Renal pelvis (tissue), 4 donors: Measurements from ENCODE around the gene GRM5. TPM values are rescaled to one million over a fixed set of nuclear protein-coding genes. Genes with fewer than 3 reads are reported as not detected.
"Not testable (repeated sequence)": the region's sequence is repeated elsewhere in the genome, so short reads cannot be mapped to it uniquely, and the experiment has no call there.

Experiments
- DNase-seq: peaks from one replicate; pipeline ENCODE4 v3.0.0-alpha.2; 2013
- polyA plus RNA-seq, 3 donors: library from polyadenylated mRNA; unstranded; fragments of 120-200 nt; gene quantifications; one replicate each; pipeline ENCODE4 v1.2.1, GENCODE V29; 2013; ENCODE audit not compliant: insufficient read length in 3 of 3

Gene GRM5
- polyA plus RNA-seq, 3 donors, result 0.21 to 0.47 (median 0.23) TPM

GRCh38 chr11:88975441-88975840 lies 90.3 kb downstream of the GRM5 start:
- DNase-seq, result not testable (repeated sequence)

DNA sequence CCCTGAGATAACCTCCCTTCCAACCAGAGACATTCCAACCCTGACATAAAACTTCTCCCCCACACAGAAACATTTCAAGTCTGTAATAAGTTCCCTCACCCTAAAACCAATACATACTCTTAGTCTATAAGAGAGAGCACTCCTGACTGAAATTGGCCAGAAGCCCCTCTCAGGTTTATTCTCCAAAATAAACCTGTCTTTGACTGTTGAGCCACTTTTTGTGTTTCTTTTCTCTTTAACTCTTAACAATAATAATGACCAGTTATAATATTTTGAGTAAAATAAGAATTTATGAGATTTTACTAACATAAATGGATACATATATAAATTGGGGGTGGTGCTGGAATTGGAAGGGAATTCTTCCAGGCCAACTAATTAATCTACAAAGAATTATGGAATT lies 93.6 kb downstream of the GRM5 start:
- no peak for DNase-seq

DNA sequence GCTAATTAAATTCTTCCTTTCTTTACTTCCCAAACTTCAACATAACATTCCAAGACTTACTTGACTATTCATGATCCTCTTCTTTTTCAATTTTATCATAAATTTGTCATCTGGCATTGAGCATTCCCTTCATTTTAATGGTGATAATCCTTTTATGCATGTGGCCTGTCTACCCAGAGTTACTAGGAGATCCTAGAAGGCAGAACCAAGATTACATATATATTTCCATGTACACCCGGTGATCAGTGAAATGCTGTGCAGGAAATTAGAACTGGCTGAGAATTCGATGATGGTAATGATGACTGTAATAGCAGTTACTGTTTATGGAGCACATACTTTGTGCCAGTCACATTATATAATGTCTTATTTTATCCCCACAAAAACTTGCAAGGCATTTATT lies 104.2 kb downstream of the GRM5 start:
- not testable (repeated sequence) for DNase-seq

DNA sequence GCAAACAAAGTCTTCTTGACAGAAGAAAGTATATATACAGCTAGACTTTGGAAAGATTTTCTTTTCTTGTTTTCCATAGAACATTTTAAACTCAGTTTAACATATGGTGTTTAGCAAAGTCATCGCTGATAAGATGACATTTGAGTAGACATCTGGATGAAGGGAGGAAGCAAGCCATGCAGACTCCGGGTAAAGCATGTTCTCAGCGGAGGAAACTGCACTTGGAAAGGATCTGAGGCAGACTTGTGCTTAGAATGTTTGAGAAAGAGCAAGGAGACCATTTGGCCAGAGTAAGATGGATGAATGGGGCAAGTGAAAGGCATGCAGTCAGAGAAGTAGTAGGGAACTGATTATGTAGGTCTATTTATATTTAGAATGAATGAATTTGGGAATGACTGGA lies 105.9 kb downstream of the GRM5 start:
- DNase-seq, result not testable (repeated sequence)

DNA sequence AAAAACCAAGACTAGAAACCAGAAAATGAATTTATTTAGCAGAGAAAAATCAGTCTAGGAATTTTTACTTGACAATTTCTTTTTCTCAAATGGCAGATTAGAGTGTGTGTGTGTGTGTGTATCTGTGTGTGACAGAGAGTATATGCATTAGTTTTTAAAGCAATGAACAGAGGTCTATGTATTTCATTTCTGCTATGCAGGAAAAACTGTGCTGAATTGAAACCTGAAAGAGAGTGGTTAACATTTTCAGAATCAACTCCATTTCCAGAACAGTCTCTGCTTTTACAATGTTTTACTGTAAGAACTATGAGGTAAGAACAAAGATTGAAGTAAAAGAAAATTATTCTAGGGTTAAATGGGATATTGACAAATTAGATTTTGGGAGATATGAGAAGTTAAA lies 114.8 kb downstream of the GRM5 start:
- no peak for DNase-seq

DNA sequence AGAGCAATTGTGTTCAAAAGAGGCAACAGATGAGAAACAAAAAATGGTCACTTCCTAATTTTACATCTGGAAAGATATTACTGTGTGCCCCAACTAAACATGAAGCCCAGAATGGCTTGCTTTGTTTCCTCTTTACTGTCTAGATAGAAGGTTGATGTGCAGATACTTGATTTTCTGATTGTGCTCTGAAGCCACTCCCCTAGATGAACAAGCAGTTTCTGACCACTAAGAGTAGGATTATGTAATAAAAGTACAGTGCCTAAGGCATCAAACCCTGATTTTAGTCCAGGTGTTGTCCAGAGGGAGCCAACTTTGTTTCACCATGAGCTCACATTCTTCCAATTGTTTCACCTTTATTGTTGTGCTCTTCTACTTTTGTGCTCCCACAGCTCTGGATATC lies 116.9 kb downstream of the GRM5 start:
- not testable (repeated sequence) for DNase-seq

DNA sequence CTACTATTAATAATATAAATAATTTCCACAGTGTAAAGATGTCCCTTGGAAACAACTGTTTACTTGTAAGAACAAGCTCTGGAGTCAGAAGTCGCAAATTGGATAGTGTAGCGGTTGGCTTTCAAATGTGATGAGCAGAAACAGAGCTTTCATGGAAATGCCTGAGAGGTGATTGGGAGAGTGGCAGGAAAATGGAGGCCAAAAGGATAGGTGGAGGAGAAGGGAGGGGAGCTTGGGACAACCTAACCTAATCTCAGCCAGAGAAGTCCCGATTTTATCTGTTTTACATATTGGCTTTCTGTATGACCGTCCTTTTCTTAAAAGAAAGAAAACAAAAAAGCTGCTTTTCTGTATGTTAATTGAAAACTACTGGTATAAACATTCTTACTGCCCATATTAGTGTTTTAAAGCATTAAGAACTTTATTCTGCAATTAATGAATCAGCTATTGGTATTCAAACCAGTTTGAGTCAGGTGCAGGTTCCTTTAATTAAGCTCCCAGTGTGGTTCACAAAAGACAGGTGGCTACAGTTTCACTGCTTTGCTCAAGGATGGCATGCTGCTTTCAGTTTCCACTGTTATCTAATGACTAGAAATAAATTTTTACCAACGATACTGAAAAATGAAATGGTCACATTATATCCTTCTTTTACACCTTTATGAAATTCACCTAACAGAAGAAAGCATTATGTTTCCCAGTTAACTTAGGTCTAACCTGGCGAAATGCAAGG lies 117.8 kb downstream of the GRM5 start:
- not testable (repeated sequence) for DNase-seq

- DNase-seq, result not testable (repeated sequence)
Observed at GRCh38 chr11:88929665-88930064, 136.1 kb downstream of the GRM5 start.

GRCh38 chr11:88917065-88917464 lies 148.7 kb downstream of the GRM5 start:
- not testable (repeated sequence) for DNase-seq

GRCh38 chr11:88909500-88909899 lies 156.3 kb downstream of the GRM5 start:
- no peak for DNase-seq

DNA sequence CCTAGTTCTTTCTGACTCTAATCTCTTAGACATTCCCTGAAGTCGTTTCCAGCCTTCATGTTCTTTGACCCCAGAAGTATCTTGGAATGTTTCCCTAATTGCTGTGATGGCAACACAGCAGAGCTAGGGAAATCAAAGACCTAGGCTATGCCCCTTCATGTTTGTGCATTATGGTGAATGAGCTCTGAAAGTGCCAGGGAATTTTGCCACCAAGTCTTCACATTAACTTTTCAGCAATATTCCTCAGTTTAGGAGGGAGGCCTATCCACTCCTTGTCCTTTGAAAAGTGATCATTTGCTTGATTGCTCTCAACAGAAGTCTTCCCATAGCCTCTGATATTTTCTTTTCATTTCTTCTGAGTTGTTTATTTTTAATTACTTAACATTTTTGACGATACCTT lies 164.3 kb downstream of the GRM5 start:
- DNase-seq, result not testable (repeated sequence)

- not testable (repeated sequence) for DNase-seq
Observed at GRCh38 chr11:88888855-88889254, 176.9 kb downstream of the GRM5 start.

DNA sequence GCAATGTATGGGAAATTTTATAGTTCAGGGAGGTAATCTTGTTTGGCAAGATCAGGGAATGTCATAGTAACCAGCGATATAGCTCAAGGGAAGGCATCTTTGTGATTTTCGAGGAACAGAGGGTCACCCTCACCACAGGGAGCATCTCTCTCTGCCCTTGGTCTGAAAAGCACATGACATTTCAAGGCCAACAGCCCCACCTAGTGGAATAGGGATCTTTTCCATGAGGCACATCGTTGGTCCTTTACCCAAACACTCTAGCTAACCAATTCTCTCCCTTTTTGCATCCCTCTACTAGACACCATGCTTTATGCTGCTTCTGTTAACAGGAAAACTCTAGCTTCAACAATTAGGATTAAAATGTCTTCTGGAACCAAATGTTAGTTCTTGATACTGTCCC lies 179.0 kb downstream of the GRM5 start:
- no peak for DNase-seq

DNA sequence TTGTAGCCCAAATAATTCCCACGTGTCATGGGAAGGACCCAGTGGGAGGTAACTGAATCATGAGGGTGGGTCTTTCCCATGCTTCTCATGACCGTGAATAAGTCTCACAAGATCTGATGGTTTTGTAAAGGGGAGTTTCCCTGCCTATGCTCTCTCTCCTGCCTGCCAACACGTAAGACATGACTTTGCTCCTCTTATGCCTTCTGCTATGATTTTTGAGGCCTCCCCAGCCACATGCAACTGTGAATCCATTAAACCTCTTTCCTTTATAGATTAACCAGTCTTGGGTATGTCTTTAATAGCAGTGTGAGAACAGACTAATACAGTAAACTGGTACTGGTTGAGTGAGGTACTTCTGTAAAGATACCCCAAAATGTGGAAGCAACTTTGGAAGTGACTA lies 183.0 kb downstream of the GRM5 start:
- DNase-seq, result not testable (repeated sequence)

- no peak for DNase-seq
Observed at GRCh38 chr11:88861618-88862017, 204.2 kb downstream of the GRM5 start.

GRCh38 chr11:88860431-88860830 lies 205.4 kb downstream of the GRM5 start:
- DNase-seq, result peak; percentile 4

GRCh38 chr11:88853963-88854362 lies 211.8 kb downstream of the GRM5 start:
- not testable (repeated sequence) for DNase-seq

GRCh38 chr11:88851547-88851946 lies 214.2 kb downstream of the GRM5 start:
- DNase-seq, result not testable (repeated sequence)

- DNase-seq, result not testable (repeated sequence)
Observed at GRCh38 chr11:88849773-88850172, 216.0 kb downstream of the GRM5 start.

DNA sequence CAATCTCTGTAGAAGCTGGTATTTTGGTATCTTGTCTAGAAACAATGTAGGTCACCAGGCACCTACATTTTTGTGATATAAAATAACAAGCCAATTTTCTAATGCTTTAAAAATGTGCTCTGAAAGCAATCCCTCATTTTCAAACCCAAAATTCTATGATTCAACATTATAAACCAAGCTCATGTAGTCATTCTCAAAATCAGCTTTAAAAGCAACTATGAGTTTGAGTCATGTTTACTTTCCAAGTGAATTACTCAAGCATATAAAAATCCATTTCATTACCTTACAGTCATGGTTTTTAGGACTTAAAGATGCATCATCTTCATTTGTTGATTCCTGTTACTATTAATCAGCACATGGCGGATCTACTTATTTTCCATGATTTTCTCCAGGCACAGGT lies 216.4 kb downstream of the GRM5 start:
- DNase-seq, result no peak

DNA sequence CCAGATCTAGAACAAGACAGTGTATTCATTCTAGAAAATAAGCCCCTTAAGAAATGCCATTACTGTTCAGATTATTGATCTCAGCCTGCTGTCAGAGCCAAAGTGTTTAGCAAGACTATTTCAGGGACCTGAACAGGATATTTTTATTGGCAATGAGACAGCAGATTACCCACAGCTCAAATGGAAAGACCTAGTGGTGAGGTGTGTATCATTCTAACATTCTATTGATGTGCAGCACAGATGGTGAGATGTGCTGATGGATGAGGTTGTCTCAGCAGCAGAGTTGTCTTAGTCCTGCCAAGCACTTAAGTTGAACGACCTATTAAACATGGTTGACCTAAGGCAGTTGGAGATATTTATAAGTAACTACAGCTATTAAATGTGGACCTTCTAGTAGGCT lies 219.5 kb downstream of the GRM5 start:
- not testable (repeated sequence) for DNase-seq

- DNase-seq, result not testable (repeated sequence)
Observed at GRCh38 chr11:88844941-88845340, 220.8 kb downstream of the GRM5 start.

DNA sequence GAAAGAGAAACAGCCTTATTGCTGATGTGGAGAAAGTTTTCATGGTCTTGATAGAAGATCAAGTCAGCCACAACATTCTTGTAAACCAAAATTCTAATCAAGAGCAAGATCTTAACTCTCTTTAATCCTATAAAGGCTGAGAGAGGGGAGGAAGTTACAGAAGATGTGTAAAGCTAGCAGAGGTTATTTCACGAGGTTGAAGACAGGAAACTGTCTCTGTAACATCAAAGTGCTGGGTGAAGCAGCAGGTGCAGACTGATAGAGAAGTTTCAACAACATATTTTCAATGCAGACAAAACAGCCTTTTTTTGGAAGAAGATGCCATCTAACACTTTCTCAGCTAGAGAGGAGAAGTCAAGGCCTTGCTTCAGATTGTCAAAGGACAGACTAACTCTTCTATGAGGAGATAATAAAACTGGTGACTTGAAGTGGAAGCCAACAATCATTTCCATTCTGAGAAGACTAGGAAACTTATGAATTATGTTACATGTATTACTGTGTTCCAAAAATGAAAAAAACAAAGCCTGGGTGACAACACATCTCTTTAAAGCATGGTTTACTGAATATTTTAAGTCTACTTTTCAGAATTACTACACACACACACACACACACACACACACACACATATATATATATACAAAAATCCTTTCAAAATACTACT lies 221.9 kb downstream of the GRM5 start:
- not testable (repeated sequence) for DNase-seq
